SU-DHL-6 (cell line): ENCODE results near the gene TICAM1.
A peak's percentile ranks its signal among the peaks of the same experiment; 100 is the strongest.
"Not testable (repeated sequence)": the region's sequence is repeated elsewhere in the genome, so short reads cannot be mapped to it uniquely, and the experiment has no call there.

Experiments
- H2AFZ ChIP-seq: fragments of 200-600 bp; sonication (generic); 2 replicates; pipeline ENCODE4 v1.6.1; 2014; ENCODE audit warnings: low read depth, mild to moderate bottlenecking, moderate library complexity, mixed read lengths, antibody characterized with exemption, low read length; ENCODE audit not compliant: severe bottlenecking
- H3F3A ChIP-seq: fragments of 200-600 bp; shearing (Covaris generic); 2 replicates; pipeline ENCODE4 v1.6.0; 2016; ENCODE audit warnings: antibody characterized with exemption, mild to moderate bottlenecking; ENCODE audit not compliant: insufficient read depth
- H3K27ac ChIP-seq: fragments of 200-600 bp; sonication (generic); 2 replicates; pipeline ENCODE4 v1.5.1; 2016; ENCODE audit warnings: low read depth, mild to moderate bottlenecking, low read length, moderate library complexity, mixed read lengths
- H3K27me3 ChIP-seq: fragments of 200-600 bp; sonication (generic), shearing (Covaris generic); 2 replicates; pipeline ENCODE4 v1.6.0; 2014; ENCODE audit warnings: mild to moderate bottlenecking, low read length
- H3K36me3 ChIP-seq: fragments of 200-600 bp; sonication (generic); 2 replicates; pipeline ENCODE4 v1.6.1; 2014; ENCODE audit warnings: mild to moderate bottlenecking, low read length, mixed read lengths
- H3K4me2 ChIP-seq: fragments of 300-600, 200-600 bp; shearing (Covaris generic), sonication (generic); 2 replicates; pipeline ENCODE4 v1.6.0; 2014; ENCODE audit warnings: low read length, low read depth, mild to moderate bottlenecking; ENCODE audit not compliant: poor library complexity, severe bottlenecking
- H3K4me3 ChIP-seq: fragments of 200-600 bp; sonication (generic); 2 replicates; pipeline ENCODE4 v1.5.1; 2014; ENCODE audit warnings: antibody characterized with exemption, low read length, mild to moderate bottlenecking, mixed read lengths; ENCODE audit not compliant: insufficient read depth, poor library complexity, severe bottlenecking
- H3K79me2 ChIP-seq: fragments of 200-600 bp; sonication (generic); 2 replicates; pipeline ENCODE4 v1.6.1; 2014; ENCODE audit warnings: mild to moderate bottlenecking, low read length, moderate library complexity; ENCODE audit not compliant: insufficient read depth
- H3K9ac ChIP-seq: fragments of 200-600 bp; sonication (generic); 2 replicates; pipeline ENCODE4 v1.7.0; 2014; ENCODE audit warnings: mild to moderate bottlenecking, low read length
- H3K9me2 ChIP-seq: fragments of 200-600 bp; sonication (generic); replicated peaks from 2 replicates; pipeline ENCODE4 v1.6.1; 2014; ENCODE audit warnings: low read length; ENCODE audit not compliant: insufficient read depth
- H3K9me3 ChIP-seq: fragments of 200-600 bp; sonication (generic); 2 replicates; pipeline ENCODE4 v1.6.1; 2014; ENCODE audit warnings: low read length, mixed read lengths; ENCODE audit not compliant: insufficient read depth
- H4K20me1 ChIP-seq: fragments of 200-600 bp; sonication (generic); 2 replicates; pipeline ENCODE4 v1.6.1; 2014; ENCODE audit warnings: low read depth, mild to moderate bottlenecking, antibody characterized with exemption, low read length, moderate library complexity, mixed read lengths
- EZH2phosphoT487 ChIP-seq: fragments of 200-600 bp; sonication (generic), shearing (Covaris generic); conservative IDR thresholded peaks from 2 replicates; pipeline ENCODE4 v1.6.1; 2018; ENCODE audit warnings: mild to moderate bottlenecking, antibody characterized with exemption, low read length, moderate library complexity, mixed read lengths
- TF ChIP-seq, protein P1 (sequence below): fragments of 200-600 bp; sonication (generic); IDR thresholded peaks from one replicate; pipeline ENCODE4 v1.5.1; 2017; ENCODE audit warnings: antibody characterized with exemption, mild to moderate bottlenecking, low read length, moderate library complexity; ENCODE audit not compliant: insufficient read depth, poor library complexity, severe bottlenecking

The TICAM1 gene

DNA sequence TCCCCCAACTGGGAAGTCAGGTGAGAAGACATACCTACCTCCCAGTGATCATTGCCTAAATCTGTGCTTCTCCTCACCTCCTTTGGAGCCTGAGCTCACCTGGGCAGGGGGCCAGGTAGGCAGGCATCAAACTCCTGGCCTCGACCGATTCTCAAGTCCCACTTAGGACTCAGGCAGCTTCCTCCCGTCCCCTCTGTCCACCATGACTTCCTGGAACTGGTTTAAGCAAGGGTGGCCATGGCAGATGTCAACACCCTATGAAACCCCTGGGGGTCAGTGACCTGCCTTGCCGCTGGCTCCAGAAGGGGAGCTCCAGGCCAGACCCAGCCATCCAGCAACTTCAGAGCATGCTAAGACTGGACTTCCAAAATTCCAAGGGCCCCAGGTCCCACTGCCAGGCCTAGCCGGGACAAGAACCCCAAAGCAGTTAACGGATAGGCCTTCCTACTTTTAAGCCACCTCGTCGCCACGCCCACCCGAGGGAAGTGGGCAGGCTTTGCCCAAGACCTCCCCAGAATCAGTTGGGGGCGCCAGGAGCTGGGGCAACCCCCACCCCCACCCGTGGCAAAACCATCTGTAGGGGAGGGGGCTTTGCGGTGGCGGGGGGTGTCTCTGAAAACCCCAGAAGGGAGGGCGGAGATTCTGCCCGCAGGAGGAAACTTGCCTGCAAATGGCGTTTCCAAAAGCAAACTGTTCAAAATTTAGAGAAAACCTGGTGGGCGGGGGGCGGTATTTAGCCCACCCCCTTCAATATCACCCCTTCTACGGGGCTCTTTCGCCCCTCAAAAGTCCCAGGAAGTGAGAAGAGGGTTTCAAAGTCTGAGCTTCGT is 35.3 kb upstream of the TICAM1 start:
- peak overlapping the region; percentile 62 for H3K27ac ChIP-seq
- peaks cover 5% of the 10 kb centered on the region; the same call in 1 of the 2 replicates for H3K79me2 ChIP-seq
- peak overlapping the region; percentile 94 for H3K4me3 ChIP-seq
- peak overlapping the region; percentile 87 for H3K4me2 ChIP-seq
- TF ChIP-seq, protein P1, sequence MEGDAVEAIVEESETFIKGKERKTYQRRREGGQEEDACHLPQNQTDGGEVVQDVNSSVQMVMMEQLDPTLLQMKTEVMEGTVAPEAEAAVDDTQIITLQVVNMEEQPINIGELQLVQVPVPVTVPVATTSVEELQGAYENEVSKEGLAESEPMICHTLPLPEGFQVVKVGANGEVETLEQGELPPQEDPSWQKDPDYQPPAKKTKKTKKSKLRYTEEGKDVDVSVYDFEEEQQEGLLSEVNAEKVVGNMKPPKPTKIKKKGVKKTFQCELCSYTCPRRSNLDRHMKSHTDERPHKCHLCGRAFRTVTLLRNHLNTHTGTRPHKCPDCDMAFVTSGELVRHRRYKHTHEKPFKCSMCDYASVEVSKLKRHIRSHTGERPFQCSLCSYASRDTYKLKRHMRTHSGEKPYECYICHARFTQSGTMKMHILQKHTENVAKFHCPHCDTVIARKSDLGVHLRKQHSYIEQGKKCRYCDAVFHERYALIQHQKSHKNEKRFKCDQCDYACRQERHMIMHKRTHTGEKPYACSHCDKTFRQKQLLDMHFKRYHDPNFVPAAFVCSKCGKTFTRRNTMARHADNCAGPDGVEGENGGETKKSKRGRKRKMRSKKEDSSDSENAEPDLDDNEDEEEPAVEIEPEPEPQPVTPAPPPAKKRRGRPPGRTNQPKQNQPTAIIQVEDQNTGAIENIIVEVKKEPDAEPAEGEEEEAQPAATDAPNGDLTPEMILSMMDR = no peak
- no peak for TF ChIP-seq EZH2phosphoT487
- peak overlapping the region; percentile 77 for H3K9ac ChIP-seq
- H3F3A ChIP-seq = no peaks in the 10 kb centered on the region
- H4K20me1 ChIP-seq = no peaks in the 10 kb centered on the region
- H3K9me2 ChIP-seq = no peaks in the 10 kb centered on the region
- no peaks in the 10 kb centered on the region for H3K36me3 ChIP-seq
- no peaks in the 10 kb centered on the region for H3K9me3 ChIP-seq
- peak overlapping the region; percentile 55 for H2AFZ ChIP-seq
- no peaks in the 10 kb centered on the region for H3K27me3 ChIP-seq

DNA sequence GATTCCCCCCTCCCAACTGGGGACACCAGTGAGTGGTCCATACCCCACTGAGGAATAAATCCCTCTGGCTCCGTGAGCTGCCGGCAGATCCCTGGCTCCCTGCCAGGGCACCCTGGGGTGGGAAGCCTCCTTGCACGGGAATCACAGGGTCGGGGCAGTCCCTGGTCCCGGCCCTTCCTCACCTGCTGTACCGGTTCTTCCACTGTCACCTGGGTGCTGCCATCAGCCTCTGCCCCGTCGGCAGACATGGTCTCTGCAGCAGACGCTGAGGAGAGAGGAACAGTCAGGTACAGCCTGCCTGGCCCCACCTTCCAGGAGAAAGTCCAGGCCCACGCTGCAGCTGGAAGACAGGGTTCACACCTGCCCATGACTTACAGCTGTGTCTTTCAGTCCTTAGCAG is 29.6 kb upstream of the TICAM1 start:
- H3K79me2 ChIP-seq = no peaks in the 10 kb centered on the region
- H3K9me3 ChIP-seq = no peaks in the 10 kb centered on the region
- TF ChIP-seq, protein P1 = no peak
- no peak for TF ChIP-seq EZH2phosphoT487
- no peak overlapping the region for H3K4me3 ChIP-seq
- H3K36me3 ChIP-seq = no peaks in the 10 kb centered on the region
- H3F3A ChIP-seq = no peaks in the 10 kb centered on the region
- no peaks in the 10 kb centered on the region for H3K9me2 ChIP-seq
- H3K4me2 ChIP-seq = no peak overlapping the region
- H4K20me1 ChIP-seq = no peaks in the 10 kb centered on the region
- no peak overlapping the region for H3K27ac ChIP-seq
- H2AFZ ChIP-seq = no peak overlapping the region
- no peaks in the 10 kb centered on the region for H3K27me3 ChIP-seq
- H3K9ac ChIP-seq = no peak overlapping the region

DNA sequence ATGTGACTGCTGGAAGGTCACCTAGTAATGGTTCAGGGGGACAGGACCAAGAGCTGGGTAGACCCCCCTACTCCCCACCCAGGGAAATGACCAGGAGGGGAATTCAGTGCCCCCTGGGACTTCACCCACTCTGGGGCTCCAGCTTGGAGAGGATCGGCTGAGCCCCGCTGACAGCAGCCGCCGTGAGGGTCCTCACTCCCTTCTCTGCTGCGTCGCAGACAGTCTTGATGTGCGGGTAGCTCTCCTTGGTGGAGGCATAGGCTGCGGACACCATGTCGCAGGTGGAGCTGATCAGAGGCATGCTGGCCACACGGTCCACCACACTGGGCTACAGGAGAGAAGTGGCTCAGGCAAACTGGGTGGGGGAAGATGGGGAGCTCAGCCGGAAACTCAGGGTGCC is 28.2 kb upstream of the TICAM1 start:
- Histone ChIP-seq H4K20me1 (no peaks in the 10 kb centered on the region), H3K9me3 (no peaks in the 10 kb centered on the region), H3K4me3 (no peak overlapping the region), H3K9ac (no peak overlapping the region), H3K36me3 (no peaks in the 10 kb centered on the region), H2AFZ (no peak overlapping the region), H3K27me3 (no peaks in the 10 kb centered on the region), H3F3A (no peaks in the 10 kb centered on the region), H3K9me2 (no peaks in the 10 kb centered on the region), H3K79me2 (no peaks in the 10 kb centered on the region), H3K4me2 (no peak overlapping the region), H3K27ac (no peak overlapping the region)
- TF ChIP-seq EZH2phosphoT487 = no peak
- TF ChIP-seq, protein P1 = no peak

DNA sequence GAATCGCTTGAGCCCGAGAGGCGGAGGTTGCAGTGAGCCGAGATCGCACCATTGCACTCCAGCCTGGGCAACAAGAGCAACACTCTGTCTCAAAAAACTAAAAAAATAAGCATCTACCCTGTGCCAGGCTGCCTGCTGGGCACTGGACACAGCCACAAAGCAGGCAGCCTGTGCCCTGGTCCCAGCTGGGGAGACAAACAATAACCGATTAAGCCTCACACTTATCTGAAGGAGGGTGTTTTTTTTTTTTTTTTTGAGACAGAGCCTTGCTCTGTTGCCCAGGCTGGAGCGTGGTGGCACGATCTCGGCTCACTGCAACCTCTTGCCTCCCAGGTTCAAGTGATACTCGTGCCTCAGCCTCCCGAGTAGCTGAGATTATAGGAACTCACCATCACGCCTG is 25.0 kb upstream of the TICAM1 start:
- not testable (repeated sequence) for H3K36me3 ChIP-seq, H2AFZ ChIP-seq, H4K20me1 ChIP-seq, H3K27ac ChIP-seq, H3K9me3 ChIP-seq, H3K9me2 ChIP-seq, H3K27me3 ChIP-seq, H3K9ac ChIP-seq, H3F3A ChIP-seq, H3K4me2 ChIP-seq, H3K79me2 ChIP-seq, H3K4me3 ChIP-seq

DNA sequence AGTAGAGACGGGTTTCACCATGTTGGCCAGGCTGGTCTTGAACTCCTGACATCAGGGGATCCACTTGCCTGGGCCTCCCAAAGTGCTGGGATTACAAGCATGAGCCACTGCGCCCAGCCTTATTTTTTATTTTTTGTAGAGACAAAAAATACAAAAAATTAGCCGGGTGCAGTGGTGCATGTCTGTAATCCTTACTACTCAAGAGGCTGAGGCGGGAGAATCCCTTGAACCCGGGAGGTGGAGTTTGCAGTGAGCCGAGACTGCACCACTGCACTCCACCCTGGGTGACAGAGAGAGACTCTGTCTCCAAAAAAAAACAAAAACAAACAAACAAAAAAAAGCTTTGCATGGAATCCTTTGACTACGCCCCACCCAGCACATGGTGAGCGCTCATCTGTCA is 22.0 kb upstream of the TICAM1 start:
- H3K9ac ChIP-seq, H2AFZ ChIP-seq, H3K4me3 ChIP-seq, H4K20me1 ChIP-seq, H3K79me2 ChIP-seq, H3K9me3 ChIP-seq, H3K4me2 ChIP-seq, H3K27ac ChIP-seq, H3K9me2 ChIP-seq, H3K36me3 ChIP-seq, H3K27me3 ChIP-seq: not testable (repeated sequence)
- H3F3A ChIP-seq = peaks cover 10% of the 10 kb centered on the region; the same call in 1 of the 2 replicates
